NCI-H82 treated with DMSO at 0.1 percent for 48 hours (cell line): ENCODE results near the gene USP7.

Source experiments
- DNase-seq: peaks from one replicate; lab custom pipeline; 2025; ENCODE audit not compliant: unreplicated experiment; lab: John Stamatoyannopoulos, UW

The USP7 gene

GRCh38 chr16:8865145-8865882 is 98.4 kb downstream of the USP7 start:
- DNase-seq = no peak

DNA sequence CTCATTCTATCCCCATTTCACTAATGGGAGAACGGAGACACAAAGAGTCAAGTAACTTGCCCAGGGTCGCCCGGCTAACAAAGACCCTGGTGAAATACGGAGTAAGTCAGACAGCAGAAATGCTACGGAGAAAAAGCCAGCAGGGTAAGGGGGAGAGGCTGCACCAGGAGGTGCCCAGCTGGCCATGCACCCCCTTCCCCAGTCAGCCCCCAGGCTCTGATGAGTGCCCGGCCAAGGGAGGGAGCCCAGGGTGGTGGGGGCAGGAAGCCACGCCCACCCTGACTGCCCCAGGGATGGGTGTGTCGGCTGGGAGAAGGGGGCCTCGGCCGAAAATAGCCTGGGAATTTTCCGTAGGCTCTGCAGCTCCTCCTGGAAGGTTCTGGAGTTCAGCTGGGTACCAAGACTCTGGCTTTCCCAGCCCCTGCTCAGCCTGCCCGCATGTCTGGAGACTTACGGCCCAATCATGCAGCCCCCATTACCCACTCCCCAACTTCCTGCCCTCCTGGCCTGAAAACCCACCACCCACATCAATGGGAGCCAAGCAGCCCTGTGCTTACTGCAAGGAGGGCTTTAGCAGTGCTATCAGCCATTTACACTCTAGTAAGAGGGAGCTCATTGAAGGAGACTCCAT is 99.1 kb downstream of the USP7 start:
- DNase-seq = no peak

GRCh38 chr16:8863594-8864424 is 99.9 kb downstream of the USP7 start:
- no peak for DNase-seq

- no peak for DNase-seq
Measured at GRCh38 chr16:8862309-8863130, 101.2 kb downstream of the USP7 start.

- no peak for DNase-seq
Measured at GRCh38 chr16:8861563-8862308, 102.0 kb downstream of the USP7 start.

DNA sequence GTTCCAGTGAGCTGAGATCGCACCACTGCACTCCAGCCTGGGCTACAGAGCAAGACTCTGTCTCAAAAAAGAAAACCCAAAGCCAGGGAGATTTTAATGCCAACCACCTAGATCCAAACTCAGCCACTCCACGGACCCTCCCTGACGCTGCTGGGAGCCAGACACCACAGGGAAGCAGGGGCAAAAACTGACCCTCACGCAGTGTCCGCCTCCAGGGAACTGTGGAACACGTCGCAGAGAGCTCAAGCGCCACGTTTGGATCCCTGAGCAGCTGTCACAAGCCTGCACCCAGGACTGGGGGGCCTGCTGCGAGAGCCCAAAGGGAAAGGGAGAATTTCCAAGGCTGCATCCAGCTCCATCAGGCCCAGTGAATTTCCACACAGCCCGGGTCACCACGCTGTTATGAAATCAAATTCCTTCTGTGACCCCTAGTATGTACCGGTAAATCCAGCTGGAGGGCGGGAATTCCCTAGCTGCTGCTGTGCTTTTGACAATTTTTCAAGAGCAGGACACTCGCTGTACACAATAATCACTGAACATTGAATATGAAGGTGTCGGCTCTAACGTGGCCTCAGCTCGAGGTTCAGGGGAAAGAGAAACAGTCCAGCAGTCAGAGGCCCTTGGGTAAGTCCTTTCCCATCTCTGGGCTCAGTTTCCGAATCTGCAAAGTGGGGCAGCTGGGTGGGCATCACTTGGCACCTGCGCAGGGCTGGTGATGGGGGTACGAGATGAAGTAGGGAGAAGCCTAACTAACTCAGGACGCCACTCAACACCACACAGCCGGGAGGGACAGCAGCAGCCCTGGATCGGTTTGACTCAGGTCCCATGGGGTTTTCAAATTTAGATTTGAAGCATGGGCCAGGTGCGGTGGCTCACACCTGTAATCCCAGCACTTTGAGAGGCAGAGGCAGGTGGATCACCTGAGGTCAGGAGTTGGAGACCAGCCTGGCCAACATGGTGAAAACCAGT is 103.5 kb downstream of the USP7 start:
- DNase-seq = no peak

DNA sequence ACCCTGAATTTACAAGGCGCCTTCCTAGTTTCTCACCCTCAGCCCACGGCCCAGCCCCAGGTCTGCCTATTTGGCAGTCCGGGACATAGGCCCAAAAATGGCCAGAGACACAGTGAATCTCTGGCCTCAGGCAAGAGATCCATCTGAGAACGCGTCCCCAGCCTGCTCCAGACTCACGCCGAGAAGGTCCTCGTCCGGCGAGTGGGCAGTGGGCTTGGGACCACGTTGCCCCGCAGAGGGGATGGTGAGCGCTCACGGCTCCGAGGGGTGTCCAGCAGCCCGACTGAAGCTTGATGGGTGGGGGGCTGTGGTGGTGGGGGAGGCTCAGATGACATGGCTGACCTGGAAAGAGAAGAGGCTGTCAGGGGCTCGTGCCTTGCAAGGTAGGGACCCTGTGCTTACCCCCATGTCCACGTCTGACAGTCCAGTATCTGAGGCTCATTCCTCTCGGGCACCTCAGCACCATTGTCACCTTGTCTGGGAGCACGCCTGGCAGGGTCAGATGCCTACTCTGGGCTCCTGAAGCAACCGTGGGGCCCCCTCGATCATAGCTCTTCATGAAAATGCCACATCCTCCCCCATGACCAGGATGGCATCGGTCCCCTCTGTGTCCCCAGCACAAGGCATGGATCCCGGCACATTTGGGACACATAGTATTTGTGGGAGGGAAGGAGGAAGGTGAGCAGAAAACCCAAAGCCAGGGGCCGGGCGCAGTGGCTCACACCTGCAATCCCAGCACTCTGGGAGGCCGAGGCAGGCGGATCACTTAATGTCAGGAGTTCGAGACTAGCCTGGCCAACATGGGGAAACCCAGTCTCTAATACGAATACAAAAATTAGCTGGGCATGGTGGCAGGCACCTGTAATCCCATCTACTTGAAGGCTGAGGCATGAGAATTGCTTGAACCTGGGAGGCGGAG is 104.5 kb downstream of the USP7 start:
- DNase-seq = no peak

DNA sequence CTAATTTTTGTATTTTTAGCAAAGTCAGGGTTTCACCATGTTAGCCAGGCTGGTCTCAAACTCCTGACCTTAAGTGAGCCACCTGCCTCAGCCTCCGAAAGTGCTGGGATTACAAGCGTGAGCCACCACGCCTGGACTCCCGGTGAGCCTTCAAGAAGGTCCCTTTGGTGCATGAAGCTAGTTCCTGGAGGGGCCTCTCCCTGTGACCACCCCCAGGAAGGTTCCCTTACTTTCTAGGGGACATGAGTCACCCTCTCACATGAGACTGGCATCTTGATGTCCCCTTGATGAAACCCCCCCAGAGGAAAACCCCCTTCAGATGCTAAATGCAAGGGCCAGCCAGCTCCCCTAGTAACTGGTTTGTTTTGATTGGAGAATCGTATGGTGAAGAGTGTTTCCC is 107.7 kb downstream of the USP7 start:
- no peak for DNase-seq

GRCh38 chr16:8855051-8855786 is 108.5 kb downstream of the USP7 start:
- no peak for DNase-seq

GRCh38 chr16:8854298-8854948 is 109.3 kb downstream of the USP7 start:
- DNase-seq = no peak

- no peak for DNase-seq
Measured at GRCh38 chr16:8853611-8854010, 110.1 kb downstream of the USP7 start.

- DNase-seq = no peak
Measured at GRCh38 chr16:8853150-8853549, 110.6 kb downstream of the USP7 start.

- DNase-seq = no peak
Measured at GRCh38 chr16:8852534-8852933, 111.2 kb downstream of the USP7 start.

GRCh38 chr16:8851761-8852403 is 111.8 kb downstream of the USP7 start:
- DNase-seq = no peak

GRCh38 chr16:8850279-8850885 is 113.3 kb downstream of the USP7 start:
- no peak for DNase-seq

DNA sequence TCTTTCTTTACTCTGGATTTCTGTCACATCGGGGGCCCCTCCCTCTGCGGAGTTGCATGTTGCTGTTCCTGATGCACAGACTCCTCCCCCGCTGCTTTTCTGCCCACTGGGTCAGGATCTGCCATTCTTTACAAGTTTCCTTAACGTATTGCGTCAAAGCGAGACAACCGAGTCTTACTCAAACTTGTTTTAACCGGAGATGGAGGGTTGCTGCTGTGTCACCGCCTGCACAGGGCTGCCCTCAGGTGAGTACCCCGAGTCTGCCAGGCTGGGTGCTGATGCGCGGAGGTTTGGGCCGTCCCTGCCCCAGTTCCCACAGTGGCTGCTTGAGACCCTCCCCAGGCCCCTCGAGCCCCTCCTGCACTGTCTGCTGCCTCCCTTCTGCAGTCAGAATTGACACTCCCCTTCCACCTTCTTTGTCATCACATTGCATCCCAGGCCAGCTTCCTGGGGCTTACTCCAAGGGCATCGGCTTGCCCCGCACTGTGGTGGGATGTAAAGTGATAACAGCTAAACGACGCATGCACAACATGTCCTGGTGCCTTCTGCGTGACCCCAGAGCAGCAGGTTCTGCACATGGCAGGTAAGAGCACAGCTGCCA is 114.2 kb downstream of the USP7 start:
- no peak for DNase-seq
